VCaP (cell line): ENCODE measurements around the gene S100A4.
"Not testable (repeated sequence)": the region's sequence is repeated elsewhere in the genome, so short reads cannot be mapped to it uniquely, and the experiment has no call there.

Experiments
- H3K27ac ChIP-seq: fragments of 450-650 bp; 2 replicates; pipeline ENCODE4 v1.5.1; 2017
- CTCF ChIP-seq: fragments of 450-650 bp; conservative IDR thresholded peaks from 2 replicates; pipeline ENCODE4 v1.5.1; 2017; ENCODE audit warnings: mild to moderate bottlenecking, moderate library complexity

The S100A4 gene

GRCh38 chr1:153563991-153564390, 18.4 kb upstream of the S100A4 start:
- no peak overlapping the region for H3K27ac ChIP-seq
- TF ChIP-seq CTCF = no peak

- no peak for TF ChIP-seq CTCF
- no peak overlapping the region for H3K27ac ChIP-seq
Measured at GRCh38 chr1:153563483-153563901, 17.9 kb upstream of the S100A4 start.

- H3K27ac ChIP-seq = not testable (repeated sequence)
Measured at GRCh38 chr1:153562021-153562420, 16.4 kb upstream of the S100A4 start.

GRCh38 chr1:153561466-153561985, 15.9 kb upstream of the S100A4 start:
- TF ChIP-seq CTCF = no peak
- no peak overlapping the region for H3K27ac ChIP-seq

GRCh38 chr1:153560771-153561465, 15.3 kb upstream of the S100A4 start:
- no peak for TF ChIP-seq CTCF
- H3K27ac ChIP-seq = no peak overlapping the region

GRCh38 chr1:153560241-153560640, 14.6 kb upstream of the S100A4 start:
- no peak for TF ChIP-seq CTCF
- no peak overlapping the region for H3K27ac ChIP-seq

- no peak overlapping the region for H3K27ac ChIP-seq
Measured at GRCh38 chr1:153557877-153558276, 12.3 kb upstream of the S100A4 start.

More at GRCh38 chr1:153557877-153558276, 12.3 kb upstream of the S100A4 start:
- TF ChIP-seq CTCF = no peak
